Measurements from ENCODE around the gene CCDC82.

- TF ChIP-seq CTCF (IDR thresholded peaks at IDR 0.05) = peak; percentile 50 to 59 (median 56)
- no peak for TF ChIP-seq POLR2A (IDR thresholded peaks at IDR 0.05)
These were observed 4.1 kb upstream of the CCDC82 start for GRCh38 chr11:96393753-96394348.

All from uterus (tissue), 2 donors.